DOHH2 (cell line): ENCODE results near the gene VCX.

Experiments
- CTCF ChIP-seq: fragments of 200-600 bp; sonication (generic); IDR thresholded peaks from one replicate; pipeline ENCODE4 v1.5.1; 2014; ENCODE audit warnings: antibody characterized with exemption, mild to moderate bottlenecking, low read depth, low read length; ENCODE audit not compliant: poor library complexity, severe bottlenecking
- EZH2phosphoT487 ChIP-seq: fragments of 200-600 bp; sonication (generic); IDR thresholded peaks from 2 replicates; pipeline ENCODE4 v1.6.1; 2017; ENCODE audit warnings: borderline replicate concordance, mild to moderate bottlenecking, antibody characterized with exemption, low read length, moderate library complexity, mixed read lengths

GRCh38 chrX:7852166-7852565 is 9.2 kb downstream of the VCX start:
- TF ChIP-seq CTCF = peak; percentile 25
- no peak for TF ChIP-seq EZH2phosphoT487
